Upper lobe of right lung (tissue), 1 donor: ENCODE data around the gene JARID2. TPM values are rescaled to one million over a fixed set of nuclear protein-coding genes. Genes with fewer than 3 reads are reported as not detected.

Source experiments
- ATAC-seq: fragments of 200-7000 bp; cut with Tn5 transposase; one replicate; pipeline ENCODE4 v1.9.1; 2020; ENCODE audit warnings: mild to moderate bottlenecking, moderate library complexity
- DNase-seq: peaks from one replicate; pipeline ENCODE4 v3.0.0-alpha.2; 2020
- H3K27ac ChIP-seq: fragments of 200-600 bp; one replicate; pipeline ENCODE4 v1.8.0; 2022
- H3K27me3 ChIP-seq: fragments of 200-600 bp; one replicate; pipeline ENCODE4 v1.8.0; 2022; ENCODE audit warnings: mild to moderate bottlenecking
- H3K36me3 ChIP-seq: fragments of 200-600 bp; one replicate; pipeline ENCODE4 v1.8.0; 2022
- H3K4me1 ChIP-seq: fragments of 200-600 bp; one replicate; pipeline ENCODE4 v1.8.0; 2022
- H3K4me3 ChIP-seq: fragments of 200-600 bp; one replicate; pipeline ENCODE4 v1.8.0; 2022; ENCODE audit warnings: mild to moderate bottlenecking
- H3K9me3 ChIP-seq: fragments of 200-600 bp; one replicate; pipeline ENCODE4 v1.8.0; 2022
- CTCF ChIP-seq: fragments of 200-600 bp; IDR thresholded peaks from one replicate; pipeline ENCODE4 v1.8.0; 2022; ENCODE audit warnings: antibody characterized with exemption
- intact Hi-C: fragments of 100-400 bp; cut with DNase I; formaldehyde crosslinking; loops from one replicate; pipeline ENCODE4 v1.11.0; 2022
- total RNA-seq: library from RNA; stranded (reverse); fragmentation: NEBNext Ultra II Directional; extraction: Animal tissue kit (Norgen Biotek cat#: 25700); gene quantifications from one replicate; pipeline ENCODE4 v1.2.1, GENCODE V29; 2021
- donor health status: DM: no; HTN: yes; CAD: no; lungs with severe emphysema.

JARID2 gene
- total RNA-seq, 1 donor from 2014 or later = 15.1 TPM

GRCh38 chr6:15453186-15453585 is 207.3 kb downstream of the JARID2 start:
- ATAC-seq (no peak), DNase-seq (no peak)
- no peak for TF ChIP-seq CTCF
- H3K4me3 ChIP-seq = no peak overlapping the region
- no peaks in the 10 kb centered on the region for H3K4me1 ChIP-seq
- peaks cover 4% of the 10 kb centered on the region for H3K36me3 ChIP-seq
- H3K27me3 ChIP-seq = no peaks in the 10 kb centered on the region
- intact Hi-C loops = no loop called here
- H3K9me3 ChIP-seq = no peaks in the 10 kb centered on the region
- no peak overlapping the region for H3K27ac ChIP-seq

DNA sequence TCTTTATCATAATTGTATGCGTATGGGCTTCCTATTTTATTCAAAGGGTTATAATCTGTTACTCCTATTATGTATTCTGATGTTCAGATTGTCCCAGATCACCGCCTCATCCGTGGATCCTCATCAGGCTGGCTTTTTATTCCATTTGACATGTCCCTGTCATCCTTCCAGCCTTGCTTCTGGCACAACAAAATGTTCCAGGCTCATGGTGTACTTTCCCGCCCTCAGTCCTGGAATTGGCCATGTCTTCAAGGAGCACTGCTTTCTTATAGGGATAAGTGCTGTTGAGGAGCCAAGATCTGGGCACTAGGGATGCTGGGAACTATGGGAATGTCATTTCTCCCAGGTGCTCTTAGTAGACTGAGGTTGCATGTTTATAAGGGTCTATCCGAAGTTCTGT is 207.8 kb downstream of the JARID2 start:
- H3K4me3 ChIP-seq = no peak overlapping the region
- H3K9me3 ChIP-seq = no peaks in the 10 kb centered on the region
- no peak for TF ChIP-seq CTCF
- intact Hi-C loops = no loop called here
- ATAC-seq (peak; percentile 27), DNase-seq (no peak)
- H3K36me3 ChIP-seq = peaks cover 4% of the 10 kb centered on the region
- no peaks in the 10 kb centered on the region for H3K4me1 ChIP-seq
- no peaks in the 10 kb centered on the region for H3K27me3 ChIP-seq
- no peak overlapping the region for H3K27ac ChIP-seq

DNA sequence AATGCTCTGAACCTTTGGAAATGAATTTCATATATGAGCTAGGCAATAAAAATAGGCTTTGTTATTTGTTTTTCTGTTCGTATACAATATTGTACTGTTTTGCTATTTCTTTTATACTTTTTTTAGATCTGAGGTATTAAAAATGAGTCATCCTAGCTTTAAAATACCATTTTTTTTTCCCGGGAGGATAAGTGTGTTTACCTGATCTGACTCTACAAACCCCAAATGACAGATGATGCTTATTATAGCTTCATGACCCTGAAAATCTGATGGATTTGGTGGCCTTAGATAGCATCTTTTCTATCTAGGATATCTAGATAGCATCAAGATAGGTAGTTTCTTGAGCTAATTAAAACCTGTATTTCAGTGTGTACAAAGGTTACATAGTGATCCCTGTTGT is 210.6 kb downstream of the JARID2 start:
- TF ChIP-seq CTCF = no peak
- DNase-seq (no peak), ATAC-seq (no peak)
- no peaks in the 10 kb centered on the region for H3K9me3 ChIP-seq
- peaks cover 12% of the 10 kb centered on the region for H3K4me1 ChIP-seq
- no peaks in the 10 kb centered on the region for H3K27me3 ChIP-seq
- H3K4me3 ChIP-seq = no peak overlapping the region
- intact Hi-C loops = no loop called here
- no peak overlapping the region for H3K27ac ChIP-seq
- peaks cover 4% of the 10 kb centered on the region for H3K36me3 ChIP-seq

DNA sequence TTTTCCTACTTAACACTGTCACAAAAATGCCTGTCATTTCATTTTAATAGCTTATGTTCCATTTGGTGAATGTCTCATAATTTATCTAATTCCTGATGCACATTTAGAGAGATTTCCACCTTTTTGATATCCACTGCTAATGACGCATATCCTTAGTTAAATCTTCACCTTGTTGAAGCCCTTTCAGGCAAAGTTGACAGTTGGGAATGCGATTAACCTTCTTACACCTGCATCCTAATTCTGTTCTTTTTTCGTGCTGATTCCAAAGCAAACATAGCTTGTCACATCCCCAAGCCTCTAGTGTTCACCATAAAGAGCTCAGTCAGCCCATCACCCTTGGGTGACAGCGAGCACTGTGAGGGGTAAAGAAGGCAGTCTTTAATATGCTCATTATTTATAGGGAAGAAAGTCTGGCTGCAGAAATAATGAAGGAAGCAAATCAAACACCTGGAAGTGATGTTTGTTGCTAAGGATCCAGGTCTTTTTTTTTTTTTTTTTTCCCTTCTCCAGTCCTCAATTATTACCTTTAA is 211.3 kb downstream of the JARID2 start:
- H3K27me3 ChIP-seq = no peaks in the 10 kb centered on the region
- peaks cover under 1% of the 10 kb centered on the region for H3K36me3 ChIP-seq
- no peak overlapping the region for H3K4me3 ChIP-seq
- H3K27ac ChIP-seq = no peak overlapping the region
- H3K9me3 ChIP-seq = no peaks in the 10 kb centered on the region
- peaks cover 15% of the 10 kb centered on the region for H3K4me1 ChIP-seq
- DNase-seq (no peak), ATAC-seq (no peak)
- TF ChIP-seq CTCF = no peak
- intact Hi-C loops = no loop called here

- ATAC-seq (no peak), DNase-seq (no peak)
- Histone ChIP-seq H3K27ac (no peak overlapping the region), H3K27me3 (no peaks in the 10 kb centered on the region), H3K4me3 (no peak overlapping the region), H3K9me3 (no peaks in the 10 kb centered on the region), H3K36me3 (no peaks in the 10 kb centered on the region), H3K4me1 (peaks cover 22% of the 10 kb centered on the region)
- TF ChIP-seq CTCF = no peak
- intact Hi-C loops = no loop called here
Observed at GRCh38 chr6:15458021-15458459, 212.2 kb downstream of the JARID2 start.
